ENCODE results near the gene HDAC9. TPM values are rescaled to one million over a fixed set of nuclear protein-coding genes. Genes with fewer than 3 reads are reported as not detected.

Gene HDAC9
- total RNA-seq, 1 experiment from 2014 or later = 4.3 TPM

- BruUV-seq (replicated peaks) = no TSS peak
- ChIA-PET POLR2A (no interaction called here), RAD21 (ENCODE audit: low non-redundant PET in 1 of 2, low total read pairs in 2 of 2, uncharacterized antibody in 2 of 2, unreplicated experiment in 2 of 2) (no interaction called here), CTCF (no interaction called here)
- H3K9me3 ChIP-seq (ENCODE audit: control insufficient read depth in 1 of 2, insufficient read depth in 1 of 2, low read depth in 1 of 2, low read length in 2 of 2) = no peaks in the 10 kb centered on the region
- no peak overlapping the region for H3K4me3 ChIP-seq (replicated peaks in 1 of 2; ENCODE audit: low read depth in 1 of 2, low read length in 2 of 2)
- intact Hi-C loops (cut with micrococcal nuclease) = no loop called here
- H3K9me2 ChIP-seq (ENCODE audit: insufficient read depth) = no peaks in the 10 kb centered on the region
- no peaks in the 10 kb centered on the region for H4K20me1 ChIP-seq (ENCODE audit: insufficient read depth)
- ATAC-seq = no peak
- no peak overlapping the region for H3K9ac ChIP-seq (ENCODE audit: low read length)
- no peak for TF ChIP-seq RAD21 (IDR thresholded peaks at IDR 0.05; ENCODE audit: low read depth)
- TF ChIP-seq, protein P1, sequence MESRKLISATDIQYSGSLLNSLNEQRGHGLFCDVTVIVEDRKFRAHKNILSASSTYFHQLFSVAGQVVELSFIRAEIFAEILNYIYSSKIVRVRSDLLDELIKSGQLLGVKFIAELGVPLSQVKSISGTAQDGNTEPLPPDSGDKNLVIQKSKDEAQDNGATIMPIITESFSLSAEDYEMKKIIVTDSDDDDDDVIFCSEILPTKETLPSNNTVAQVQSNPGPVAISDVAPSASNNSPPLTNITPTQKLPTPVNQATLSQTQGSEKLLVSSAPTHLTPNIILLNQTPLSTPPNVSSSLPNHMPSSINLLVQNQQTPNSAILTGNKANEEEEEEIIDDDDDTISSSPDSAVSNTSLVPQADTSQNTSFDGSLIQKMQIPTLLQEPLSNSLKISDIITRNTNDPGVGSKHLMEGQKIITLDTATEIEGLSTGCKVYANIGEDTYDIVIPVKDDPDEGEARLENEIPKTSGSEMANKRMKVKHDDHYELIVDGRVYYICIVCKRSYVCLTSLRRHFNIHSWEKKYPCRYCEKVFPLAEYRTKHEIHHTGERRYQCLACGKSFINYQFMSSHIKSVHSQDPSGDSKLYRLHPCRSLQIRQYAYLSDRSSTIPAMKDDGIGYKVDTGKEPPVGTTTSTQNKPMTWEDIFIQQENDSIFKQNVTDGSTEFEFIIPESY (IDR thresholded peaks at IDR 0.05; ENCODE audit: extremely low read depth, insufficient replicate concordance, low read length) = no peak
- no peak for TF ChIP-seq MAX (IDR thresholded peaks at IDR 0.05)
- TF ChIP-seq YY1 (IDR thresholded peaks at IDR 0.05; ENCODE audit: extremely low read depth, insufficient replicate concordance, low read depth, low read length) = no peak
- no peak for TF ChIP-seq SRF (IDR thresholded peaks at IDR 0.05; ENCODE audit: low read depth)
- no peak for TF ChIP-seq FOSL1 (IDR thresholded peaks at IDR 0.05; ENCODE audit: low read depth)
- no peak for TF ChIP-seq EZH2 (IDR thresholded peaks at IDR 0.05)
- TF ChIP-seq POLR2AphosphoS5 (IDR thresholded peaks at IDR 0.05; ENCODE audit: low read depth, low read length) = no peak
- TF ChIP-seq, protein P2, sequence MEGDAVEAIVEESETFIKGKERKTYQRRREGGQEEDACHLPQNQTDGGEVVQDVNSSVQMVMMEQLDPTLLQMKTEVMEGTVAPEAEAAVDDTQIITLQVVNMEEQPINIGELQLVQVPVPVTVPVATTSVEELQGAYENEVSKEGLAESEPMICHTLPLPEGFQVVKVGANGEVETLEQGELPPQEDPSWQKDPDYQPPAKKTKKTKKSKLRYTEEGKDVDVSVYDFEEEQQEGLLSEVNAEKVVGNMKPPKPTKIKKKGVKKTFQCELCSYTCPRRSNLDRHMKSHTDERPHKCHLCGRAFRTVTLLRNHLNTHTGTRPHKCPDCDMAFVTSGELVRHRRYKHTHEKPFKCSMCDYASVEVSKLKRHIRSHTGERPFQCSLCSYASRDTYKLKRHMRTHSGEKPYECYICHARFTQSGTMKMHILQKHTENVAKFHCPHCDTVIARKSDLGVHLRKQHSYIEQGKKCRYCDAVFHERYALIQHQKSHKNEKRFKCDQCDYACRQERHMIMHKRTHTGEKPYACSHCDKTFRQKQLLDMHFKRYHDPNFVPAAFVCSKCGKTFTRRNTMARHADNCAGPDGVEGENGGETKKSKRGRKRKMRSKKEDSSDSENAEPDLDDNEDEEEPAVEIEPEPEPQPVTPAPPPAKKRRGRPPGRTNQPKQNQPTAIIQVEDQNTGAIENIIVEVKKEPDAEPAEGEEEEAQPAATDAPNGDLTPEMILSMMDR (IDR thresholded peaks at IDR 0.05 in 2 of 3, conservative IDR thresholded peaks at IDR 0.05 in 1 of 3; ENCODE audit: borderline replicate concordance in 1 of 3, insufficient read depth in 1 of 3, low read depth in 2 of 3, low read length in 2 of 3) = no peak
- no peak for TF ChIP-seq JUND (IDR thresholded peaks at IDR 0.05)
- TF ChIP-seq, protein P3, sequence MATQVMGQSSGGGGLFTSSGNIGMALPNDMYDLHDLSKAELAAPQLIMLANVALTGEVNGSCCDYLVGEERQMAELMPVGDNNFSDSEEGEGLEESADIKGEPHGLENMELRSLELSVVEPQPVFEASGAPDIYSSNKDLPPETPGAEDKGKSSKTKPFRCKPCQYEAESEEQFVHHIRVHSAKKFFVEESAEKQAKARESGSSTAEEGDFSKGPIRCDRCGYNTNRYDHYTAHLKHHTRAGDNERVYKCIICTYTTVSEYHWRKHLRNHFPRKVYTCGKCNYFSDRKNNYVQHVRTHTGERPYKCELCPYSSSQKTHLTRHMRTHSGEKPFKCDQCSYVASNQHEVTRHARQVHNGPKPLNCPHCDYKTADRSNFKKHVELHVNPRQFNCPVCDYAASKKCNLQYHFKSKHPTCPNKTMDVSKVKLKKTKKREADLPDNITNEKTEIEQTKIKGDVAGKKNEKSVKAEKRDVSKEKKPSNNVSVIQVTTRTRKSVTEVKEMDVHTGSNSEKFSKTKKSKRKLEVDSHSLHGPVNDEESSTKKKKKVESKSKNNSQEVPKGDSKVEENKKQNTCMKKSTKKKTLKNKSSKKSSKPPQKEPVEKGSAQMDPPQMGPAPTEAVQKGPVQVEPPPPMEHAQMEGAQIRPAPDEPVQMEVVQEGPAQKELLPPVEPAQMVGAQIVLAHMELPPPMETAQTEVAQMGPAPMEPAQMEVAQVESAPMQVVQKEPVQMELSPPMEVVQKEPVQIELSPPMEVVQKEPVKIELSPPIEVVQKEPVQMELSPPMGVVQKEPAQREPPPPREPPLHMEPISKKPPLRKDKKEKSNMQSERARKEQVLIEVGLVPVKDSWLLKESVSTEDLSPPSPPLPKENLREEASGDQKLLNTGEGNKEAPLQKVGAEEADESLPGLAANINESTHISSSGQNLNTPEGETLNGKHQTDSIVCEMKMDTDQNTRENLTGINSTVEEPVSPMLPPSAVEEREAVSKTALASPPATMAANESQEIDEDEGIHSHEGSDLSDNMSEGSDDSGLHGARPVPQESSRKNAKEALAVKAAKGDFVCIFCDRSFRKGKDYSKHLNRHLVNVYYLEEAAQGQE (IDR thresholded peaks at IDR 0.05; ENCODE audit: low read depth) = no peak
- H3K36me3 ChIP-seq (ENCODE audit: control insufficient read depth in 1 of 2, insufficient read depth in 2 of 2, low read length in 2 of 2) = no peaks in the 10 kb centered on the region
- no peak for DNase-seq (ENCODE audit: low read depth, low spot score)
- H2AFZ ChIP-seq (ENCODE audit: low read depth, low read length, poor library complexity, severe bottlenecking) = no peak overlapping the region
- H3K27ac ChIP-seq (ENCODE audit: low read depth, low read length) = no peak overlapping the region
- no peaks in the 10 kb centered on the region for H3K4me1 ChIP-seq (ENCODE audit: control insufficient read depth in 1 of 2, insufficient read depth in 2 of 2, low read length in 2 of 2)
- H3K27me3 ChIP-seq (ENCODE audit: insufficient read depth, low read length) = no peaks in the 10 kb centered on the region
- H3K4me2 ChIP-seq (ENCODE audit: low read length) = no peak overlapping the region
- H3K79me2 ChIP-seq (ENCODE audit: insufficient read depth, low read length) = no peaks in the 10 kb centered on the region
These were observed 3.7 kb upstream of the HDAC9 start for GRCh38 chr7:18491871-18492270.
